NCI-H2196 treated with DMSO at 0.1 percent for 48 hours (cell line): ENCODE data around the gene SBK3.
"Not testable (repeated sequence)": the region's sequence is repeated elsewhere in the genome, so short reads cannot be mapped to it uniquely, and the experiment has no call there.

Source experiments
- DNase-seq: peaks from one replicate; lab custom pipeline; 2025; ENCODE audit not compliant: unreplicated experiment; lab: John Stamatoyannopoulos, UW

Gene SBK3

DNA sequence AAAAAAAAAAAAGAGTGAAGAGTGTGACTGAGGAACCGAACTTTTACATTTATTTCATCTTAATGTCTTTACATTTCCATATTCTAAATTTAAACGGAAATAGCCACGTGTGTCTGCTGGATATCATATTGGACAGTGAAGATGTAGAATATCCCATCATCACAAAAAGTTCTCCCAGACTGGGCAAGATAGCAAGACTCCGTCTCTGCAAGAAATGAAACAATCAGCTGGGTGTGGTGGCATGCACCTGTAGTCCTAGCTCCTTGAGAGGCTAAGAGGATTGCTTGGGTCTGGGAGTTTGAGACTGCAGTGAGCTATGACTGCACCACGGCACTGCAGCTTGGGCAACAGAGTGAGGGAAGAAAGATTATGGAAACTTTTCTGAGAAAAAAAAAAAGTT is 31.4 kb upstream of the SBK3 start:
- DNase-seq: no peak

DNA sequence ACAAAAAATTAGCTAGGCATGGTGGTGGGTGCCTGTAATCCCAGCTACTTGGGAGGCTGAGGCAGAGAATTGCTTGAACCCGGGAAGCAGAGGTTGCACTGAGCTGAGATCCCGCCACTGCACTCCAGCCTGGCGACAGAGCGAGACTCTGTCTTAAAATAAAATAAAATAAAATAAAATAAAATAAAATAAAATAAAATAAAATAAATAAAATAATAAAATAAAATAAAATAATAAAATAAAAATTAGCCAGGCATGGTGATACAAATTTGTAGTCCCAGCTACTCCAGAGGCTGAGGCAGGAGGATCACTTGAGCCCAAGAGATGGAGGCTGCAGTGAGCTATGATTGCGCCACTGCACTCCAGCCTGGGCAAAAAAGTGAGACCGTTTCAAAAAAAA is 28.6 kb upstream of the SBK3 start:
- DNase-seq: not testable (repeated sequence)

DNA sequence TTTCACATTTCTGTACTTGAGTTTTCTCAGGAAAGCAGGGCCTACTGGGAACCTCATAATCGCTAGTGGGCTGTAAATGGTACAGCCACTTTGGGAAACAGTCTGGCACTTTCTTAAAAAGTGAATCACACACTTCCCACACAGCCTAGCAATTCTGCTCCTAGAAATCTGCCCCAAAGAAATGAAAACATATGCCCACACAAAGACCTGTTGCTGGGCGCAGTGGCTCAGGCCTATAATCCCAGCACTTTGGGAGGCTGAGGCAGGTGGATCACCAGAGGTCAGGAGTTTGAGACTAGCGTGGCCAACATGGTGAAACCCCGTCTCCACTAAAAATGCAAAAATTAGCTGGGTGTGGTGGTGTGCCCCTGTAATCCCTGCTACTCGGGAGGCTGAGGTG is 24.1 kb upstream of the SBK3 start:
- not testable (repeated sequence) for DNase-seq

DNA sequence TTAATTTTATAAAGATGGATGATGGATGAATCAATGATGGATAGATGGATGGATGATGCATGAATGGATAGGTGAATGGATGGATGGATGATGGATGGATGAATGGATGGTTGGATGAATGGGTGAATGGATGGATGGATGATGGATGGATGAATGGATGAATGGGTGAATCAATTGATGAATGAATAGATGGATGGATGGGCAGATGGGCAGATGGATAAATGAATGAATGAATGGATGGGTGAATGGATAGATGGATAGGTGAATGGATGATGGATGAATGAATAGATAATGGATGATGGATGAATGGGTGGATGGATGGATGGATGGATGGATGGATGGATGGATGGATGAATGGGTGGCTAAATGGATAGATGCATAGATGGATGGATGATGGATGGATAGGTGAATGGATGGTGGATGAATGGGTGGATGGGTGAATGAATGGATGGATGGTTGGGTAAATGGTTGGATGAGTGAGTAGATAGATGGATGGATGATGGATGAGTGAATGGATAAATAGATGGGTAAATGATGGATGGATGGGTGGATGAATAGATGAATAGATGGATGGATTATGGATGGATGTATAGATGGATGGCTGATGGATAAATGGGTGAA is 22.5 kb upstream of the SBK3 start:
- DNase-seq: no peak

DNA sequence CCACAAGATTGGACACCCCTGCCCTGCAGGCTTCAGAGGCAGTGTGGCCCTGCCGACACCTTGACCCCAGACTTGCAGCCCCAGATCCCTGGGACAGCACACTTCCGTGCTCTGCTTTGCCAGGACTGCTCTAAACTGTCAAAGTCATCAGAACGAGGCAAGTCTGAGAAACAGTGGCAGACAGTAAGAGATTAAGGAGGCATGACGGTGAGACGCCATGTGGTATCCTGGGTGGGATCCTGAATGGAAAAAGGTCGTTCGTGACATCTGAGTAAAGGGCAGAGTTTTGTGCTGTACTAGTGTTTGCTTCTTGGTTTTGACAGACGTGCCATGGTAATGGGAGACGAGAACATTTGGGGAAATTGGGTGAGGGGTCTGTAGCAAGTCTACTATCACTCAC is 21.5 kb upstream of the SBK3 start:
- no peak for DNase-seq

DNA sequence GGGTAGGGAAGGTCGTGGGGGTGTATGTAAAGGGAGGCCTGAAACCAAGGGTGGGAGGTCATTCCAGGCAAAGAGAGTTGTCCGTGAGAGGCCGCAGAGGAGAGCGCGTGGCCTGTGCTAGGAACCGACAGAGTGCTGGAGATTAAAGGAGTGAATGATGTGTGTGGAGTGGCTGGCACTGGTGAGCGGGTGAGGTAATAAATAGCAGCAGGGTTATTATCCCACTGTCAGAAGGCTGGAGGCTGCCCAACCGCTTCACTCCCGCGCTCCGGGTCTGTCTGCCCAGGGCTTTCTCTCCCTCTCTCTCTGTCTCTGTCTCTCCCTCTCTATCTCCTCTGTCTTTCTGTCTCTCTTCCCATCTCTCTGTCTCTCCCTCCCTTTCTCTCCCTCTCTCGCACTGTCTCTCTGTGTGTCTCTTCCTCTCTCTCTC is 17.9 kb upstream of the SBK3 start:
- no peak for DNase-seq

DNA sequence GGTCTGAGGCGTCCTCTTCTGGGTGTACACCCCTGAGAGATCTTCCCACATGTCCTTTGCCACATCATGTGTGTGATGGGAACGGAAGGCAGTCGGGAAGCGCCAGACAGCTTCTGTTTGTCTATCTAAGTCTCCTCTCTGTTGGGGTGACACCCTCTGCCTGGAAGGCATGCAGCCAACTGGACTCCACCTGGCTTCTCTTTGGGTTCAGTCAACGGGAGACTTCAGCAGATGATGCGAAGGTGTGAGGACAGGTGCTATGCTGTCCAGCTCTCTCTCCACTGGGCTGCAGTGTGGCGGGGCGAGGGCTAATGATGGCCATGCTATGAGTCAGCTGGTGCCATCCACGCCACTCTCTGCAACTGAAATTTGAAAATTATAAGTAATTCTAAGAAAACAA is 14.3 kb upstream of the SBK3 start:
- DNase-seq: no peak

DNA sequence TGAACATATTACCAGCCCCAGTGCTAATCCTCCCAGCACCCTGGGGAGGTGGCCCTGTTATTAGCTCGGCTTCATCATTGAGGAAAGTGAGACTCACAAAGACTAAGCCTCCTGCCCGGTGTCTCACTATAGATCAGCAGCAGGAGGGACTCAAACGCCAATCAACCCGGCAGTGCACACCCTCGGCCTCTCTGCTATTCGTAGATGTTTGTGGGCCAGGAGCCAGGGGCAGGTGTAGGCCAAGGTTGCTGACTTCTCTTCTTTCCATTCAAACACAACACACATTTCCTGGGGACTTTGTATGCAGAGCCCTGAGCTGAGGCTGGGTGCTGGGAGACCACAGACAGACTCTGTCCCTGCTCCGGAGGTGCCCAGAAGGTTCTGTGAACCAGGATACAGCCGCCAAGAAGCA is 9.4 kb upstream of the SBK3 start:
- DNase-seq: peak; percentile 61

DNA sequence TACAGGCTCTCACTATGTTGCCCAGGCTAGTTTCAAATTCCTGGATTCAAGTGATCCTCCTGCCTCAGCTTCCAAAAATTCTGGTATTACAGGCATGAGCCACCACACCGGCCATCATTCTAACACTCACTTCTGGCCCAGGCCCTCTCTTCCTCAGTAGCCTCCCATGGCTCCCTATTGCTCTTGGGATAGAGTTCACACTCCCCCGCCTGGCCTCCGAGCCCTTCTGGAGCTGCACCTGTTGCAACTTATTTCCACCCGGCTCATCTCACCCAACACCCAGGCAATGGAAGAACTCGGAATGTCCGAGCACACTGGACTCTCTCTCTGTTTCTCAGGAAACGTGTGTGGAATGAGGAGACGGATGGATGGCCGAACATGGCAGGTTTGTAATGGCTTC is 9.0 kb upstream of the SBK3 start:
- no peak for DNase-seq

DNA sequence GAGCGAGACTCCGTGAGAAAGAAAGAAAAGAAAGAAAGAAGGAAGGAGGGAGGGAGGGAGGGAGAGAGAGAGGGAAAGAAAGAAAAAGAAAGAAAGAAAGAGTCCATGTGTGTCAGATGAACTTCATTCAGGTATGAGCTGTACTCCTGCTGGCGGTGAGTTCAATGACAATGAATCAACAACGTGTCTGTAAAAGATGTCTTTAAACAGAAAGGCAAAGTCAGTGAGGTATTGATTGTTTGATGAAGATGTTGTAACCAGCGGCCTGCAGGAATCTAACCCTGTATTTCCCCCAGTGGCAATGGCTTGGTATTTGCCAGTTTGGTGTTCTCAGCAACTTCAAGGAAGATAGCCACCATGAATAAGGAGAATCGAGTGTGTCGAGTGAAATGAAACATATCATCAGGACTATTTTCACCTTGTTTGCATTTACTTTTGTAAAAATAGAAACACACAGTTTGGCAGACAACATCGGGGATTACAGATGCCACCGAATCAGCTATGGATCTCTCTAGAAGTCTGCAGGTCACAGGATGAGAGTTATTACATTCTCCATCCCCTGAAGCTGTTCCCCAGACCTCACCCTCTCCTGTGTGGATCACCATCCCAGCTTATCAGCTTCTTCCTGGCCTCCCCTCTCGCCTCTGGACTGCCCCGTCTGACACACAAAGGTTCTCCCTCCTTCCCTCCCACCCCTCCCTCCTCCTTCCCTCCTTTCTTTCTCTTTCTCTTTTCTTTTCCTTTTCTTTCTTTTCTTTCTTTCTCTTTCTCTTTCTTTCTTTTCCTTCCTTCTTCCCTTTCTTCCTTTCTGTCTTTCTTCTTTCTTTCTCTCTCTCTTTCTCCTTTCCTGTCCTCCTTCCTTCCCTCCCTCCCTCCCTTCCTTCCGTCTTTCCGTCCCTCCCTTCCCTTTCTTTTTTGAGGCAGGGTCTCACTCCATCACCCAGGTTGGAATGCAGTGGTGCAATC is 8.2 kb upstream of the SBK3 start:
- DNase-seq: no peak

DNA sequence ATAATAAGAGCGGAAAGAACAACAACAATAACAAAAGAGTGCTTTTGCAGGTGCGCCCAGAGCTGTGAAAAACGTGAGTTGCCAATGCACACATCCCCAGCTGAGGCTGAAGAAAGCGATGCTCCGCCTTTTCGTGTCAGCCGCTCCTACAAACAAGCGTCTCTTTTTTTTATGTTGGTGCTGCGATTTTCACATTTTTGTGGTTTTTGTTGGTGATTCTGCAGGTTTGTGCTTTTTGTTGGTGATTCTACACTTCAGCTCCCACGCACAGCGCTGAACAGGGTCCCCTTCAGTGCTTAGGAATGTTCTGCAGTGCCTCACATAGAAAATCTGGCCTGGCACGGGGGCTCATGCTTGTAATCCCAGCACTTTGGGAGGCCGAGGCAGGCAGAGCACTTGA is 7.3 kb upstream of the SBK3 start:
- DNase-seq: no peak

DNA sequence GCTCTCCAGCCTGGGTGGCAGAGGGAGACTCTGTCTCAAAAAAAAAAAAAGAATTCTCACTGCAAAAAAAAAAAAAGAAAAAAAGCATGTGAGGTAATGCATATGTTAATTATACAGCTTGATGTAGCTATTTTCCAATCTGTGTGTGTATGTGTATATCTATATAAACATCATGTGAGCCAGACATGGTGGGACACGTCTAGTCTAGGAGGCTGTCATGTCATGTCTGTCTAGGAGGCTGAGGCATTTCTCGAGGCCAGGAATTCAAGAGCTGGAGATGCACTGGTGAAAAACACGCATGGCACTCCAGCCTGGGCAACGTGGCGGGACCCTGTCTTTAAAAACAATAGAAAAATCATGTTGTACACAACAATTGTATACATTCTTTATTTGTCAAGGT is 6.9 kb upstream of the SBK3 start:
- no peak for DNase-seq

DNA sequence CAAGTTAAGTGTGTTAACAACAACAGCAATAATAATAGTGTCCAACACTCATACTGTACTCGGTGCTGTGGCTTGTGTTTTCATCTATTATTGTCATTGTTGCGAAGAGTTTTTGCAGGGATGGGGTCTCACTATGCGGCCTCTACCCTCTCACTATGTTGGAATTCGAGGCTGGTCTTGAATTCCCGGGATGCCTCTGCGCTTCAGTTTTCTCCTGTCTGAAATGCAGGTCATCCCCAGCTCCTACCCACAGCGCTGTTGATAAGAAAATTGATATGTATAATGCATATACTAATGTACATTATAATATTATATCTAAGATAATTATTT is 4.9 kb upstream of the SBK3 start:
- no peak for DNase-seq

DNA sequence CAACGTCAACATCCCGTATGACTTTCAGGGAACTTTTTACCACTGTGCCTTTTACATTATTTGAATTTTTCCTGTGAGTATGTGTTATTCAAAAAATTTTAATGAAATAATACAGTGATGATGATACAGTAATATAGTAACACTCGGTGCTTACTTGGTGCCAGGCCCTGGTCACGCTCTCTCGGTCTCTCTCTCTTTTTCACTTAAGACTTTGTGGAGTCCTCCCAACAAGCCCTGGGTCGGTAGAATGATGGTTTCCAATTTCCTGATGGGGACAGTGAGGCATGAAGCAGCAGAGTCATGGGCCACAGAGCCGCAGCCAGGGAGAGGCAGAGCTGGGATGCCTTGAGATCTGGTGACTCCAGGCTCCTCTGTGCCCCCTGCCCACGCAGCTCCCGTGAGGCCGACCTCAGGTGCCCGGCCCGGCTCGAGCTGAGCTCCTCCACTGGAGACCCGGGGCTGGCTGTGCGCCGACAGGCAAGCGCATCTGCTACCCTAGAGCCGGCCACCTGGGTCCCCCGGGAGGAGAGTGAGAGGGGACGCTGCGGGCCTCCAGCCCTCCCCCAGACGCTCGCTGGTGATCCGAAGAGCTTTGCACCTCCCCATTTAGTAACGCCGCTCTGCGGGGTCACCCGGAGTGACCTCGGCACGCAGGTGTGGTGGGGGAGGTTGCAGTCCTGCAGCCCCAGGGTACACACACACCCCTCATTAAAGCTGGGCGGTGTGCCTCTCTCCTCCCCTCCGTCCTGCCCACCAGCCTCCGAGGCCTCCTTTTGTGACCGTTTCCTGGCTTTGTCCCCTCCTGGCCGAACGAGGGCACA is 4.4 kb upstream of the SBK3 start:
- DNase-seq: no peak

DNA sequence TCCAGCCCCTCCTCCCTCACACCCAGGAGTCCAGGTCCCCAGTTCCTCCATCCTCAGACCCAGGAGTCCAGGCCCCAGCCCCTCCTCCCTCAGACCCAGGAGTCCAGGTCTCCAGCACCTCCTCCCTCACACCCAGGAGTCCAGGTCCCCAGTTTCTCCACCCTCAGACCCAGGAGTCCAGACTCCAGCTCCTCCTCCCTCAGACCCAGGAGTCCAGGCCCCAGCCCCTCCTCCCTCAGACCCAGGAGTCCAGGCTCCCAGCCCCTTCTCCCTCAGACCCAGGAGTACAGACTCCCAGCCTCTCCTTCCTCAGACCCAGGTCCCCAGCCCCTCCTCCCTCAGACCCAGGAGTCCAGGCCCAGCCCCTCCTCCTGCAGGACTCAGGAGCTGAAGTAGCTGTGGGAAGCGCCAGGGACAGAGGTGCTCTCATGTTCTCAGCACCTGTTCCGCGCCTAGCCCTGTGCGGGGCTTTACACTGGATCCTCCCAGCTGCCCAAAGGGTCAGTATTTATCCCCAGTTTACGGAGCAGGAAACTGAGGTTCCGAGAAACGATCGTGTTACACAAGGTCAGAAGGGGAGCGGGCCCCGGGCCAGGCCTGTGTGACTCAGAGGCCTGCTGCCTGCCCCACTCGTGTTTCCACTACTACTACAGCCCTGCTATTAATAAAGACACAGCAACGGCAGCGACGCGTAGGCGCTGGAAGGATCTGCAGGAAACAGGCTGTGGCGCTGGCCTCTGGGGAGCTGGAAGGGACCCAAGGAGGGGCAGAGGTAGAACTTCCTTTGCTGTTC is 1.7 kb upstream of the SBK3 start:
- DNase-seq: peak; percentile 36

DNA sequence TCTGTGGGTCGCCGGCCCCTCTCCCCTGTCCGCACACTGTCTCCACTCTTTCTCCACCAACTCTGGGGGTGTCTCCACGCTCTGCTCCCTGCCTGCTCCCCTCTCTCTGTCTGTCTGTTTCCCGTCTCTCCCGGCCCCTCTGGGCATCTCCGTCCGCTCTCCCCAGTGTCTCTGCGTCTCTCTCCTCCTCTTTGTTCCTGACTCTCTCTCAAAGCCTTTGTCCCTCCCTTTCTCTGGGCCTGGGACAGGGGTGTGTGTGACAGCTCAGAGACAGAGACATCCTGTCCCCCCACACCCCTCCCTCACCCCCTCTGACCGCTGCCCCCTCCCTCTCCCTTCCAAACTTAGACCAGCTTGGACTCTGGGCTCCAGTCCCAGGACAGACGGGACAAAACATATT is 668 bp upstream of the SBK3 start:
- DNase-seq: no peak

DNA sequence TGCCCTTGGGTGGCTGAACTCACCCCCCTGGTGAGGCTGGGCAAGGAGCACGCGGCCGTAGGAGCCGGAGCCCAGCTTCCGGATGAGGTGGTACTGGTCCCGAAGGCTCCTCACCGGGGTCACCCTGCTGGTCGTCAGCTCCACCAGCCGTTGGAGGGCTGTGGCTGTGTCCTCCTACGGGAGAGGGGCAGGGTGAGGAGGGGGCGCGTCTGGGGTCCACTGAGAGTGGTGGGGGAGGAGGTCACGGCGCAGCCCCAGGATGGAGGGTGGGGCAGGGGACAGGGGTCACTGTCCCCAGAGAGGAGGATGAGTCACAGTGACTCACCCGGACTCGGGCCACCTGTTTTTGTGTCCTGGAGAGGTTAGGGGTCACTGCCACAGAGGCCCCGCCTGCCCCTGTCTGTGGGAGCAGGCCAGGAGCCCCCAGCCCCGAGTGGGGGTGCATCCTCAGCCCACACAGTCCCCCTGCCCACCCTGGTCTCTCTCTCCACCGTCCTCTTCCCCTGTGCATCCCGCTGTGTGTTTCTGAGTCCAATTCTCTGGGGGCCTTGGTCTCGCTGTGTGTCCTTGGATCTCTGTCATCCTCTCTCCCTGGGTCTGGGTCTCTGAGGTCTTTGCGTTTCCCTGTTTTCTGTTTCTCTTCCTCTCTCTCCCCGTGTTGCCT is 435 bp downstream of the SBK3 start:
- DNase-seq: no peak

DNA sequence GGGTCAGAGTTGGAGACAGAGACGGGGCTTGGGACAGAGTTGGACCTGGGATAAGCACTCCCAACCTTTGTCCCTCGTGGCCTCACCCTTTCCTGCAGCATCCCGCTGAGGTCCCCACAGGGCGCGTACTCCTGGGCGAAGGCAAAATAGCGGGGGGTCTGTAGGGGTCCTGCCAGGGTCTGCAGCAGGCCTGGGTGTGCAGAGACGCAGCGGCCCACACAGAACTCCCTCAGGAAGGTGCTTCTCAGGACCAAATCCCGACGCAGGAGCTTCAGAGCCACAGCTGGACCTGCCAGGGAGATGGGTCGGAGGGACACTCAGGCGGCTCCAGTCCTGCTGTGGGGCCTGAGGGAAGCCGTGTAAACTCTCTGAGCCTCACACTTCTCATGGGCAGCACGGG is 1.3 kb downstream of the SBK3 start:
- DNase-seq: no peak

DNA sequence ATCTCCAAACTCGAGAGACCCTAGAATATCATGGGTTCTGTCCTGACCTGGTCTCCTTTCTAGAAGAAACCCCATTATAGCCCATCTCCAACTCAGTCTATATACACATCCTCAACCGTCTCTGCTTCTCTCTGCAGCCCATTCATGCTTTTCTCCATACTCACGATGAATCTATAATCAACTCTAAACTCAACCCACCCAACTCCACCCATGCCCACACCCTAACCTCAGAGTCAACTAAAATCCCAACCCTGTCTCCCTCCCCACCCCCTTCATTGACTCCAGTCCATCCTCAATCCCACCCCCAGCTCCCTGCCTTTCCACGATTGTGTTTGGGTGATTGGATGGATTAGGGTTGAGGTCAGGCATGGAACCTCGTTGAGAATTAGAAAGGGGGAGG is 1.8 kb downstream of the SBK3 start:
- DNase-seq: no peak

DNA sequence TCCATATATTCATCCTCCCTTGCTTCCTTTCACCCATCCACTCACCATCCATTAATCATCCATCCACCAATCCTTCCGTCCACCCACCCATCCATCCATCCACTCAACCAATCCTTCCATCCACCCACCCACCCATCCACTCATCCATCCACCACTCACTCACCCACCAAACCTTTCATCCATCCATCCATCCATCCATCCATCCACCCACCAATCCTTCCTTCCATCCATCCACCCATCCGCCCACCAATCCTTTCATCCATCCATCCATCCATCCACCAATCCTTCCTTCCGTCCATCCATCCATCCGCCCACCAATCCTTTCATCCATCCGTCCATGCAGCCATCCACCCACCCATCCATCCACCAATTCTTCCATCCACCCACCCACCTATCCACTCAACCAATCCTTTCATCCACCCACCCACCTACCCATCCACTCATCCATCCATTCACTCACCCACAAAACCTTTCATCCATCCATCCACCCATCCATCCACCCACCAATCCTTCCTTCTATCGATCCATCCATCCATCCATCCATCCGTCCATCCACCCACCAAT is 3.0 kb downstream of the SBK3 start:
- no peak for DNase-seq
